Kidney epithelial cell (primary cell): Measurements from ENCODE around the gene HMGB1. TPM values are rescaled to one million over a fixed set of nuclear protein-coding genes. Genes with fewer than 3 reads are reported as not detected.

Source experiments
- DNase-seq: peaks from one replicate; pipeline ENCODE4 v3.0.0-alpha.2; 2010; ENCODE audit warnings: low read depth
- H3K27me3 ChIP-seq: 2 replicates; pipeline ENCODE4 v1.6.0; 2011; ENCODE audit warnings: low read length; ENCODE audit not compliant: control insufficient read depth, insufficient read depth
- H3K36me3 ChIP-seq: 2 replicates; pipeline ENCODE4 v1.5.1; 2011; ENCODE audit warnings: low read length; ENCODE audit not compliant: control insufficient read depth, insufficient read depth
- H3K4me3 ChIP-seq: 2 replicates; pipeline ENCODE4 v1.5.1; 2011; ENCODE audit warnings: low read depth, mild to moderate bottlenecking, control low read depth, low read length
- total RNA-seq: library from RNA; depleted of rRNA; stranded (reverse); fragments of >200 nt; gene quantifications from 2 replicates; pipeline ENCODE4 v1.2.3, GENCODE V29; 2015
- TF ChIP-seq, protein P1 (sequence below): IDR thresholded peaks from 2 replicates; pipeline ENCODE4 v1.5.1; 2011; ENCODE audit warnings: mild to moderate bottlenecking, moderate library complexity, low read length, control low read depth, inconsistent platforms; ENCODE audit not compliant: insufficient read depth, poor library complexity, severe bottlenecking

Gene HMGB1
- total RNA-seq, 1 donor from 2014 or later: 448 TPM

DNA sequence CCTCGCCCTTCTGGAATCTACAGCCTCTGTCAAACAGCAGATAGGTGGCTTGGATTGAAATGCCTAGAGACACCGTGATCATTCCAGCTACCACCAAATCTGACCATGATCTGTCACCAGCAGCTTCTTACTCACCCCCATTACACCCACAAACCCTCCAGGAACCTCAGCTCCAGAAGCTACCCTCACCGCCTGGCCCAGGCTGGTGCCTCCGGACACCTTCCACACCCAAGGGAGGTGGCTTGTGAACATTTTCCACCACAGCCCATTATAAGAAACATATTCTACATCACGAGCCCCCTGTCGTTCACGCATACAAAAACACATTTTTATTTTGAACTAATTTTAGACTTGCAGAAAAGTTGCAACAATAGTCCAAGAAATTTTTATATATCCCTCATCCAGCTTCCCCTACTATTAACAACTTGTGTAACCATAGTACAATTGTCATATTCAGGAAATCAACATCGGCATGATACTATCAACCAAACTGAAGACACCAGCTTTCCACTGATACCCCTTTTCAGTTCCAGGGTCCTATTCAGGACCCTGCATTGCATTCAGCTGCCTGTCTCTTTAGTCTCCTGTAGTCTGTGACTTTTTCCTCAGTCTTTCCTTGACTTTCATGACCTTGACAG lies 58.8 kb downstream of the HMGB1 start:
- TF ChIP-seq, protein P1, sequence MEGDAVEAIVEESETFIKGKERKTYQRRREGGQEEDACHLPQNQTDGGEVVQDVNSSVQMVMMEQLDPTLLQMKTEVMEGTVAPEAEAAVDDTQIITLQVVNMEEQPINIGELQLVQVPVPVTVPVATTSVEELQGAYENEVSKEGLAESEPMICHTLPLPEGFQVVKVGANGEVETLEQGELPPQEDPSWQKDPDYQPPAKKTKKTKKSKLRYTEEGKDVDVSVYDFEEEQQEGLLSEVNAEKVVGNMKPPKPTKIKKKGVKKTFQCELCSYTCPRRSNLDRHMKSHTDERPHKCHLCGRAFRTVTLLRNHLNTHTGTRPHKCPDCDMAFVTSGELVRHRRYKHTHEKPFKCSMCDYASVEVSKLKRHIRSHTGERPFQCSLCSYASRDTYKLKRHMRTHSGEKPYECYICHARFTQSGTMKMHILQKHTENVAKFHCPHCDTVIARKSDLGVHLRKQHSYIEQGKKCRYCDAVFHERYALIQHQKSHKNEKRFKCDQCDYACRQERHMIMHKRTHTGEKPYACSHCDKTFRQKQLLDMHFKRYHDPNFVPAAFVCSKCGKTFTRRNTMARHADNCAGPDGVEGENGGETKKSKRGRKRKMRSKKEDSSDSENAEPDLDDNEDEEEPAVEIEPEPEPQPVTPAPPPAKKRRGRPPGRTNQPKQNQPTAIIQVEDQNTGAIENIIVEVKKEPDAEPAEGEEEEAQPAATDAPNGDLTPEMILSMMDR: no peak
- no peaks in the 10 kb centered on the region for H3K27me3 ChIP-seq
- H3K4me3 ChIP-seq: no peak overlapping the region
- H3K36me3 ChIP-seq: no peaks in the 10 kb centered on the region
- no peak for DNase-seq

Other genes with a start within 250 kb of the HMGB1 start
- gene KATNAL1, start 158.4 kb downstream of the HMGB1 start, total RNA-seq: 10.0 and 13.3 TPM in 2 replicates
- gene UBE2L5, start 43.4 kb downstream of the HMGB1 start, total RNA-seq: not detected in 2 replicates
- 24.9 and 33.1 TPM in 2 replicates for gene USPL1, start 152.0 kb upstream of the HMGB1 start, total RNA-seq